Stimulated activated CD4-positive, alpha-beta T cell treated with anti-CD3 and anti-CD28 coated beads, Interleukin-1b, Interleukin-23, amount 100 ng/mL, for 48 hours (primary cell): Measurements from ENCODE around the gene SRP9.
A peak's percentile ranks its signal among the peaks of the same experiment; 100 is the strongest.
"Not testable (repeated sequence)": the region's sequence is repeated elsewhere in the genome, so short reads cannot be mapped to it uniquely, and the experiment has no call there.

Source experiments
- DNase-seq: peaks from one replicate; pipeline ENCODE4 v3.0.0-alpha.2; 2020

Gene SRP9

DNA sequence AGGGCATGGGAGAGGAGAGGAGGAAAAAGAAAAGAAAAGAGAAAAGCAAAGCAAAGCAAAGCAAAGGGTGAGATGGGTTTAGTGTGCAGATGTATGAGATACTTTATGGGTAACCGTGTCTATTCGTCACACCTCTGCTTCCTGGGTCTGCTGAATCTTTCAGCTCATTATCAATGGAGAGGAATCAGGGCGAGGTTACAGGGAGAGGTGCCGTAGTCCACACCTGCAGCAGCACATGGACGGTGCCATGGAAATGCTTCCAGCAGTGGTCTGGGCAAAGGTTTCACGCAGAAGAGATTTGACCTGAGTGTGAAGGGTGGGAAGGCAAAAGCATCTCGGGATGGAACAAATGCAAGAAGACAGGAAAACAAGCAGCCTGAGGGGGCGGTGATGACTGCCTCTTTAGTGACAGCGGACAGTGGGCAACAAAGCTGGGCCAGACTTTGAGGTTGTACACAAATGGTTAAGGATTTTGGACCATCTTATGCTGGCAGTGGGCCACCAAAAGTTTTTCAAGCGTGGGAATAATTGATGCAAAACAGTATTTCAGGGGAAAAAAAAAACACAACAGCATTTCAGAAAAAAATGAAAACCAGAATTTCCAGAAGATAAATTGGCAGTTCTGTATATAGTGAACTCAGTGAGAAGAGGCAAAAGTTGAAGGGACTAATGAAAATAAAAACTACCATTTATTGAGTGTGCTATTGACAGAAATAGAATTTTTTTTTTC is 19.5 kb upstream of the SRP9 start:
- no peak for DNase-seq

DNA sequence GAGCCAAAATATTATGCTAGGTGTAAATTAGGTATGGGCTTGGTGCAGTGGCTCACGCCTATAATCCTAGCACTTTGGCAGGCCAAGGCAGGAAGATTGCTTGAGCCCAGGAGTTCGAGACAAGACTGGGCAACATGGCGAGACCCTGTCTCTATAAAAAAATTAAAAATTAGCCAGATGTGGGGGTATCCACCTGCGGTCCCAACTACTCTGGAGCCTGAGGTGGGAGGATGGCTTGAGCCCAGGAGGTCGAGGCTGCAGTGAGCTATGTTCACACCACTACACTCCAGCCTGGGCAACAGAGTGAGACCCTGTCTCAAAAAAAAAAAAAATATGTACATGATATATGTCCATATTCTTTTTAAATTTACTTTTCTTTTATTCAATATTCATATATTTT is 17.7 kb upstream of the SRP9 start:
- DNase-seq, result not testable (repeated sequence)

DNA sequence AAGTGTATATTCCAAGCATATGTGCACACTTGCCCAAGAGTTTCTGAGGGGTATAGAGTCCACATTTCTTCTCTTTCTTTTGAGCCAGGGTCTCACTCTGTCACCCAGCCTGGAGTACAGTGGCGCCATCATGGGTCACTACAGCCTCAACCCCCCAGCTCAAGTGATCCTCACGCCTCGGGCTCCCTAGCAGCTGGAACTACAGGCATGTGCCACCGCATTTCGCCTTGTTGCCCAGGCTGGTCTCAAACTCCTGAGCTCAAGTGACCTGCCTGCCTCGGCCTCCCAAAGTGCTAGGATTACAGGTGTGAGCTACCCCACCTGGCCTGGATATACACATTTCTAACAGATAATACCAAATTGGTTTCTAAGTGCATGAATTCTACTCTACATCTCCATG is 17.1 kb upstream of the SRP9 start:
- DNase-seq, result no peak

- not testable (repeated sequence) for DNase-seq
These were observed 16.2 kb upstream of the SRP9 start for GRCh38 chr1:225761395-225761794.

- DNase-seq, result no peak
These were observed 15.6 kb upstream of the SRP9 start for GRCh38 chr1:225762002-225762441.

GRCh38 chr1:225762444-225762843 is 15.2 kb upstream of the SRP9 start:
- no peak for DNase-seq

DNA sequence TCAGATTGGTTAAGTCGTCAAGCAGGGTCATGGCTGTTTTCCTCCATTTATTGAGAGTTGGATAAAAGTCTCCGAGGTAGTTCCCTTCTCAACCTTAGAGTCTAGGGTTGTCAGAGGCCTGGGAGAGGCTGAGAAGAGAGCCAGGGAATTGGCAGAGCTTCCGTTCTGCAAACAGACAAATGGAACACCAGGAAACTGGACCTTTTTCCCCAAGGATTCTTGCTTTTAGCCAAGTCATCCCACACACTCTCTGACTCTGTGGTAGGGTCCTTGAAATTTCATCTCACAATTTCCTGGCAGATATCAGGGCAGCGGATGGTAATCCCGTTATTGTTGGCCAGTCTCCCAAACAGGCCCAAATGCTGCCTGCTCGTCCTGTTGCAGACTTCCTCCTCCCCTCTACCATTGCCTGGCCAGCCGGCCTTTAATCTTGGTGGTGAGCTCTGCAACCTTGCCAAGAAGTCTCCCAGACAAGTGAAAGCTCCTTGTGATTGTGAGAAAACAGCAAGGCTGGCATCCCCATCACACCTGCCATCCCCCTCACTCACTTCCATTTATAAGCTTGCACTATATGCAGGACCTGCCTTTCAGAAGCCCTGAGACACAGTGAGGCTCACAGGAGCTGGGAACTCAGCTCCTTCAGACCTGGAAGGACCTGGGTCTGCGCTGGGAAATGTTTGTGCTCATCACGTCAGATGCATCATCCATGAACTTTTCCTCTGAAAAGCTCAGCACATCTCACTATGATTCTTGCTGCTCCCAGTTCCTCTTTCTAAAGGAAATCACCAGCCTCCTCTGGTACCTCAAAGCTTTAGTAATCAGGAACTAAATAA is 13.7 kb upstream of the SRP9 start:
- DNase-seq, result no peak

- DNase-seq, result no peak
These were observed 11.5 kb upstream of the SRP9 start for GRCh38 chr1:225765982-225766674.

GRCh38 chr1:225766967-225767633 is 10.5 kb upstream of the SRP9 start:
- no peak for DNase-seq

- no peak for DNase-seq
These were observed 9.7 kb upstream of the SRP9 start for GRCh38 chr1:225767634-225768540.

DNA sequence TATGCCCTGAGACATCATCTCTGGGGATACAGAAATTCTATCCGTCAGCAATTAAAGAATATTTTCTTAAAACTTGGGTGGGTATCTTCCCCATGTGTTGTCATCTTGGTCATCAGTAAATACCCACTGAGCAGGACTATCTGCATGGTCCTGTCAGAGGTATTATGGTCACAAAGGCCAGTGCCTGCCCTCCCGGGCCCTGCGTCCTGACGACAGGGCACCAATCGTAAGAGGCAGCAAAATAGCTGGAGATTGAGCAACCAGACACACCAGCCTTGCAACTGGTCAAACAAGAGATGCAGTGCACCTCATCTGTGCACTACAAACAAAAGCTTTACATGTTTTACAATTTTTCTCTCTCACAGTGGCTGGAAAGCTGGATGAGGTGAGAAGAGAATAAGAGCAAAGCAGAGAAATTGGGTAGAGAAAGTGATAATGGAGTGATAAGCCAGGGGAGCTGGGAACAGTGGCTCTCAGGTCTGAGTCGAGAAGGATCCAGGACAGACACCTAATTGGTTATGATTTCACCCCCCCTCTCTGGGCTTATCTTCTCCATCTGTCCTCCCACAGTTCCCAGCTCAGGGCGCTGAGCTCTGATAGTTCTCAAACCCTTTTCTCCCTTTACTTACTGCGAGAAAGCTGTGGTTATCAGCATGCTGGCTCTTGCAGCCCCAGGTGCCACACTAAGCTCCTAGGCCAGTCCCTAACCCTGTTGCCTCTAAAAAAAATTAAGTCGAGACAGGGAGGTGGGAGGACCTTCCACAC is 8.8 kb upstream of the SRP9 start:
- no peak for DNase-seq

DNA sequence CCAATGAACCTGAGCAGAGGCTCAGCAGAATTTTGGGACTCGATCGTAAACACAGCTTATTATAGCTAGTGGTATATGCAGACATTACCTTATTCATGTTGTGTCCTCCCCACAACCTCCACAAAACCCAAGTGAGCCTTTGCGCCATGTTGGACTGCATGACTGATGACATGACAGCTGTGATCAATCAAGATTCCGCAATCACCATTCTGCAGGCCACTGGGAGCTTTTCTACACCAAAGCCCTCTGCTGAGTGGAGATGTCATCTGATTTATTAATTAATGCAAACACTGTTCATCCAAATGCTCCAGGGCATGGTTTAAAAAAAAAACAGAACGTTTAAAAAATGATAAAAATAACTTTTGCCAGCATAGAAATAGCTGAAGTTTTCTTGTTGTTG is 7.9 kb upstream of the SRP9 start:
- DNase-seq, result no peak

DNA sequence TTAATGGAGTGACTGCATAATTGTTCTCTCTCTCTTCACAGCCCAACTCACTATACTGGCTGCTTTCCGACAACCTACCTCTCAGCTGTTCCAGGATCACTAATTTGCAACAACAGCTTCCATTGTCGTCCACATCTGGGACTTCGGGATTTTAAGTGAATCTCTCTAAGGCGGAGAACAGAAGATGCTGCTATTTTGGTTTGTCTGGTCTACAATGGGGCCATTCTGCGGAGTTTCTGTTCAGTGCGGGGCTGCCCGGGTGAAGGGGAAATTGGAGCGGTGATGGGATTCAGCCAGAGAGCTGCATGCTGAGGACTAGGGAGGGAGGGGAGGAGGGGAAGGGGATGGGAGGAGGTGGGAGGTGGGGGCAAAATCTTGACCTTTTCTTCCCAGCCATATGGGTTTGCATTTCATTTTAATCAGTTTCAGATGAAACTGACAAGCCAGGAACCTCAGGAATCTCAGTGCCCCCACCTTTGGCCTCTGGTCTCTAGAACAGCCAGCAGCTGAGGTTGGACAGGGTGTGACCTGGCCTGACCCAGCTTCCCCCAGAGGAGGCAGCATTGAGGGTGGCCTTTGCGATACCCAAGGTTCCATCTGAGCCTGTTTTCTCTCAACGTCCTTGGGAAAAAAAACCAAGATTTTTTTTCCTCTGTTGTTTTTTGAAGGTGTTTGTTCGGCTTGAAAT is 6.9 kb upstream of the SRP9 start:
- no peak for DNase-seq

DNA sequence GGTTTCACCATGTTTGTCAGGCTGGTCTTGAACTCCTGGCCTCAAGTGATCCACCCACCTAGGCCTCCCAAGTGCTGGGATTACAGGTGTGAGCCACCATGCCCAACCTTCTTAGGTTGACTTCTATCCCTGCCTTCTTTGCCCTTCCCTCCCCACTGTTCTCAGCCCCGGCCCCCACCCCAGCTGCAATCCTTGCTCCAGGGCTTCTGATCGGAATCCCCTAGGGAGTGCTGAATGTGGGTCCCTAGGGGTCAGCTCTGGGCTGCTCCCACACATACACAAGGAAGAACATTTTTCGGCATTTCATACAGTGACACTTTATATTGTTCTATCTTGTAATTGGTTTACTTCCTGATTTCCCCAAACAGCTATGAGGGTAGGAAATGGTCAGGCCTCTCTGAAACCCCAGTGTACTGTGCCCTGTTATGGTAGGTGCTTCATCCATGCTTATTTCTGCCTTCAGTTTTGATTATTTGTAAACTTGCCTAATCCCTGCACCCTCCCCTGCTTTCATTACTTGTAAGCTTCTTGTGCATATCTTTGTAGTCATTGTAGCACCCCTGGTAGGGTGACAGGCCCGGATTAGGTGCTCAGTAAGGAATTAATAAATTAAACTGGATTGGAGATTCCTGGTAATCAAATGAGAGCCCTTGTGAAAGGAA is 5.8 kb upstream of the SRP9 start:
- DNase-seq, result no peak

GRCh38 chr1:225772323-225772768 is 5.3 kb upstream of the SRP9 start:
- DNase-seq, result peak; percentile 26

GRCh38 chr1:225772848-225773247 is 4.8 kb upstream of the SRP9 start:
- DNase-seq, result no peak

DNA sequence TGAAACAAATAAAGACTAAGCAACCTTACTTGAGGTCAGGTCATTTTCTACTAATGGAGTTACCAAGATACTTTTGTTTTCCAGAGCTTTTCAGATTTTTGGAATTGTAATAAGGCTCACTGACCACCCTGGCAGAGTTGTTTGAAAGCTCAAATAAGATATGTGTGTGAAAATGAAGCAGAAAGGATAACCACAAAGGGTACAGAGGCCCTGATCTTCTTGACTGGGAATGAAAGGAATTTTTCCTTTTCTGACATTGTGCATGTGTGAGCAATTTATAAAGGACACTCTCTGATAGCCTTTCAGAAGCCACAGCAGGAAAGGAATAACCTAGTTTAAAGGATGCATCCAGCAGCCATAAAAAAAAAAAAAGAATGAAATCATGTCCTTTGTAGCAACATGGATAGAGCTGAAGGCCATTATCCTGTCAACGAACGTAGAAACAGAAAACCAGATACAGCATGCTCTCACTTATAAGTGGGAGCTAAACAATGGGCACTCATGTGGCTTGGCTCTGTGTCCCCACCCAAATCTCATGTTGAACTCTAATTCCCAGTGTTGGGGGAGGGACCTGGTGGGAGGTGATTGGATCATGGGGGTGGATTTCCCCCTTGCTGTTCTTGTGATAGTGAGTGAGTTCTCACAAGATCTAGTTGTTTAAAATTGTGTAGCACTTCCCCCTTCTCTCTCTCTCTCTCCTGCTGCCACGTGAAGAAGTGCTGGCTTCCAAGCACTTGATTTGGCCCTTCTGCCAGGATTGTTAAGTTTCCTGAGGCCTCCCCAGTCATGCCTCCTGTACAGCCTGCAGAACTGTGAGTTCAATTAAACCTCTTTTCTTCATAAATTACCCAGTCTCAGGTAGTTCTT is 3.1 kb upstream of the SRP9 start:
- no peak for DNase-seq

GRCh38 chr1:225776294-225776693 is 1.3 kb upstream of the SRP9 start:
- DNase-seq, result no peak

DNA sequence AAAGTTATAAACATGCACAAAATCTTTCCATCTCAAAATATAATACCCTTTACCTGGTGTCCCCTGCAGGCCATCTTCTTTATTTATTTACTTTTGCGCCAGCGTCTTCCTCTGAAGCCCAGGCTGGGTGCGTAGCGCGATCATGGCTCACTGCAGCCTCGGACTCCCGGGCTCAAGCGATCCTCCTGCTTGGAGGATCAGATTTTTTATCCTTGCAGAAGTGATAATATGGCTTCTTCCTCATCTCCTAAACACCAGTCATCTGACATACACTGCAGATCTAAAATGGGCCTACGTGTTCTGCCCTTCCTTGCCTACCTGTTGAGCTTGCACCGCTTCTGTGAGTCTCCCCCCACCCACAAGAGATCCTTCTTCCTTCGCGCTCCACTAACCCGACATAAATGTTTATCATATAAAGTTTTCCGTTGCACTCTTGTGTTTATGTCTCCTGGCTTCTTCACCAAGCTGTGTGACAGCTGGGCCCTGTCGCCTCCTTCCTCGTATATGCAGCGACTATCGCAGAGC is 506 bp upstream of the SRP9 start:
- DNase-seq, result peak; percentile 8
